Activated T-helper 17 cell treated with anti-CD3 and anti-CD28 coated beads, Interleukin-2, amount 50 U/mL, for 72 hours (primary cell): Measurements from ENCODE around the gene ITPR2. TPM values are rescaled to one million over a fixed set of nuclear protein-coding genes. Genes with fewer than 3 reads are reported as not detected.

Experiments used
- ATAC-seq: fragments of 150-1000 bp; cut with Tn5 transposase; replicated peaks from 2 replicates; pipeline ENCODE4 v1.10.0; 2021; ENCODE audit warnings: mild to moderate bottlenecking, moderate library complexity
- H3K27ac Mint-ChIP-seq: one replicate; pipeline ENCODE4 v1.8.0; 2022; ENCODE audit warnings: mixed read lengths
- H3K27me3 Mint-ChIP-seq: one replicate; pipeline ENCODE4 v1.8.0; 2022; ENCODE audit warnings: mixed read lengths
- H3K36me3 Mint-ChIP-seq: one replicate; pipeline ENCODE4 v1.8.0; 2022; ENCODE audit warnings: low read depth, mild to moderate bottlenecking, mixed read lengths
- H3K4me1 Mint-ChIP-seq: one replicate; pipeline ENCODE4 v1.8.0; 2022; ENCODE audit warnings: mixed read lengths
- H3K4me3 Mint-ChIP-seq: one replicate; pipeline ENCODE4 v1.8.0; 2022; ENCODE audit warnings: mild to moderate bottlenecking, mixed read lengths
- H3K9me3 Mint-ChIP-seq: one replicate; pipeline ENCODE4 v1.8.0; 2022; ENCODE audit warnings: mixed read lengths
- total RNA-seq, 2 donors: library from RNA; stranded (reverse); gene quantifications; one replicate each; pipeline ENCODE4 v1.2.3, GENCODE V29; 2022

ITPR2 gene
- total RNA-seq, 2 donors from 2014 or later: 37.1 to 48.2 TPM

DNA sequence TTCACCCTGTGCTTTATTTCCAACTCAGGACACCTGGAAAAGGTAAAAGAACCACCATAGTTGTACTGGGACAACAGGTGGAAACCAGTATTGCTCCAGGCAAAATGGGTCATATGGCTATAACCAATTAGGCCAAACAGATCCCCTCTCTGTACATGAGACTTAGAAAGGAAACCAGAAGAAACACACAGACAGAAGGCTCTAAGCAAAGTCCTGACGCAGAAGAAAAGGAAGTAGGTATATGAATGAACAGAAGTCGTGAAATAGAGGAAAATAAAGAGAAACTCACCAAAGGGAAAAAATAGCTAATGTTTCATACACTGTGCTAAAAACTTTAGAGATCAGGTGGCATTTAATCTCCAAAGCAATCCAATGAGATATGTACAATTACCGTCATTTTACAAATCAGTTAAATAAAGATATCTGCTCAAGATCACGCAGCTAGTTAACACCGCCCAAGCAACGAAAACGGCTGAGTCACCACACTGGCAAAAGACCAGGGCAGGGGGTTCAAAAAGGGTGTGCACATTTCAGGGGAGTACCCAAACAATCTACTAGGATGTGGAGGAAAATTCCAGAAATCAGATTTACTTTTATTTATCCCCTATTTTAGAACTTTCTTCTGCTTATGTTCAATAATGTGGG is 82.3 kb downstream of the ITPR2 start:
- Mint-ChIP-seq H3K4me1 (peaks cover 35% of the 10 kb centered on the region), H3K36me3 (peaks cover 9% of the 10 kb centered on the region), H3K27me3 (no peaks in the 10 kb centered on the region), H3K27ac (peak overlapping the region; percentile 93), H3K9me3 (no peaks in the 10 kb centered on the region), H3K4me3 (peak overlapping the region; percentile 61)
- ATAC-seq: no peak

DNA sequence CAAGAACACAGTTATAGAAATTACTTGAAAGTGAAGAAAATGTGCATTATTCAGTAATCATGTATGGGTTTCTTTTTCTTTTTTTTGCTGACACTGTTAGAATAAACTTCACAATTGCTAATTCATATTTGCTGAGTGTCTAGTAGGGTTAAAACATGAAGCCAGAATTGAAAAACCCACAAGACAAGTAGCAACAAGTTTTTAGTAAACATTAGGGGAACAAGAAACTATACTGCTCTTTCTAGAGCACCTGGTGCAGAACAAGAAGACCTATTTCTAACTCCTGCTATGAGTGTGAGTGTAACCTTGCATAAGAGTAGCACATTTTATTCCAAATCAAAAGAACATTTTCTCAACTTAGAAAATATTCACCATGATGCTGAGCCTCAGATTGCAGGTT is 83.2 kb downstream of the ITPR2 start:
- Mint-ChIP-seq H3K4me1 (peaks cover 36% of the 10 kb centered on the region), H3K27me3 (no peaks in the 10 kb centered on the region), H3K4me3 (peak overlapping the region; percentile 61), H3K9me3 (no peaks in the 10 kb centered on the region), H3K36me3 (peaks cover 9% of the 10 kb centered on the region), H3K27ac (peak overlapping the region; percentile 93)
- peak; percentile 44 for ATAC-seq

DNA sequence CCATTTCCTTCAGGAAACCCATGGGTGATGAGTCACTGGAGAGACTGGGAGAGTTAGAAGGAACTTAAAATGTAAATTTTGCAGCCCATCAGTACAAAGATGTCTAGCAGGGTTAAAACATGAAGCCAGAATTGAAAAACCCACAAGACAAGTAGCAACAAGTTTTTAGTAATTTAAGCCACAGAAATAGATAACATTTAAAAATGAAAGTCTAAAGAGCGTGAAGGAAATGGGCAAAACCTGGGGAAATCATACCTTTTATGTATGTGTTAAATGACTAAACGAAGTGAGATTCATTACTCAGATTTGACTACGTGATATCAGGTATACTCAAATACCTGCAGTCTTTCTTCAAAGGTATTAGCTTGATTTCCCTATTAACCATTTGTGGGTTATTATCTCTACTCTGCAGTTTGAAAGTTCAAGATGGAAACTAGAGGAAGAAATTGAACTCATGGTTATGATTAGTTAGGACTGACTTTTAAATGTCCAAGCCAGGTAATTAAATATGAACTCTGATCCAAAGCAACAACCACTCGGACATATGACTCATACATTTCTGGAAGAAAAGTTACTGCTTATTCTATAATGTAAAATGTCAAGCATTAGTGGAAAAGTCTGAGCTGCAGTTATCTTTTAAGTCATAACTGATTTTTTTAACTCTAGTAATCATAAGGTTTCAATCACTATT is 84.1 kb downstream of the ITPR2 start:
- peak; percentile 80 for ATAC-seq
- peaks cover 45% of the 10 kb centered on the region for H3K4me1 Mint-ChIP-seq
- H3K27me3 Mint-ChIP-seq: no peaks in the 10 kb centered on the region

DNA sequence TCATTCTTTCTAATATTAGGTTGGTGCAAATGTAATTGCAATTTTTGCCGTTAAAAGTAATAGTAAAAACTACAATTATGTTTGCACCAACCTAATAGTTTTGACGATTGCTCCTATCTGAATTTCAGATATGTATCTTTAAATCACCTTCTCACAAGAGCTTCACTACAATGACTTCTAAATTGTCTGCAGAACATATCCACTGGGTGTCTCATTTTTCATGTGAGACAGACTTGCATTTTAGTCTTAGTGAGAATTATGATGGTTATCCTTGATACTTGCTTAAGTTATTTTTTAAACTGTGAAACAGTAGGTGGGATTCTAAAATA is 84.6 kb downstream of the ITPR2 start:
- Mint-ChIP-seq H3K4me3 (peak overlapping the region; percentile 61), H3K27me3 (no peaks in the 10 kb centered on the region), H3K4me1 (peaks cover 45% of the 10 kb centered on the region), H3K27ac (peak overlapping the region; percentile 93), H3K9me3 (no peaks in the 10 kb centered on the region), H3K36me3 (peaks cover 9% of the 10 kb centered on the region)
- no peak for ATAC-seq

More for the DNA sequence above, 84.1 kb downstream of the ITPR2 start:
- H3K4me3 Mint-ChIP-seq: peak overlapping the region; percentile 61
- H3K27ac Mint-ChIP-seq: peak overlapping the region; percentile 93
- H3K9me3 Mint-ChIP-seq: no peaks in the 10 kb centered on the region
- H3K36me3 Mint-ChIP-seq: peaks cover 9% of the 10 kb centered on the region

DNA sequence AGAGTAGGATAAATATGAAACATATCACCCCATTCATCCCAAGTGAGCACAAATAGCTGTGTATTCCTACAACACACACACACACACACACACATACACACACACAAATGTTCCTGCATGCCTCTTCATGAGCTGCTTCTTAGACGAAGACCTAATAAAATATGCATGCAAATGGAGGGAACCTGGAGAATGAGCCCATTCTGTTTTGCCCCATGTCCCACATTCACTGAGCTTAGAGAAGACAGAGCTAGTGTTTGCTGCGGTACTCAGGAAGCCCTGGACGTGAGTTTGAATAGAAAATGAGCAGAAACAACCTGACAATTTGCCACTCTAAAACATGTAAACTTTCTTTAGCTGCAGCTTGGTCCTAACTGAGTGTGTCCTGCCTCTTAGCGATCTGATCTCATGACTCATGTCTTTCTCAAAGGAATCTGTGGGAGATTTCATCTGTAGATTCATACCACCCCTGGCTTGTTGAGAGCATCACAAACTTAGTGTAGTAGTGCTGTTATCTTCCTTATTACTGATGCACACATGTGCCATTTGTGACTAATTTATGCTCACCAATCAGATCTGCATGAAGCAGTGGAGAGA is 86.8 kb downstream of the ITPR2 start:
- peak overlapping the region; percentile 61 for H3K4me3 Mint-ChIP-seq
- no peak overlapping the region for H3K27ac Mint-ChIP-seq
- peaks cover 15% of the 10 kb centered on the region for H3K36me3 Mint-ChIP-seq
- H3K27me3 Mint-ChIP-seq: no peaks in the 10 kb centered on the region
- H3K9me3 Mint-ChIP-seq: no peaks in the 10 kb centered on the region
- H3K4me1 Mint-ChIP-seq: peaks cover 52% of the 10 kb centered on the region
- peak; percentile 46 for ATAC-seq

DNA sequence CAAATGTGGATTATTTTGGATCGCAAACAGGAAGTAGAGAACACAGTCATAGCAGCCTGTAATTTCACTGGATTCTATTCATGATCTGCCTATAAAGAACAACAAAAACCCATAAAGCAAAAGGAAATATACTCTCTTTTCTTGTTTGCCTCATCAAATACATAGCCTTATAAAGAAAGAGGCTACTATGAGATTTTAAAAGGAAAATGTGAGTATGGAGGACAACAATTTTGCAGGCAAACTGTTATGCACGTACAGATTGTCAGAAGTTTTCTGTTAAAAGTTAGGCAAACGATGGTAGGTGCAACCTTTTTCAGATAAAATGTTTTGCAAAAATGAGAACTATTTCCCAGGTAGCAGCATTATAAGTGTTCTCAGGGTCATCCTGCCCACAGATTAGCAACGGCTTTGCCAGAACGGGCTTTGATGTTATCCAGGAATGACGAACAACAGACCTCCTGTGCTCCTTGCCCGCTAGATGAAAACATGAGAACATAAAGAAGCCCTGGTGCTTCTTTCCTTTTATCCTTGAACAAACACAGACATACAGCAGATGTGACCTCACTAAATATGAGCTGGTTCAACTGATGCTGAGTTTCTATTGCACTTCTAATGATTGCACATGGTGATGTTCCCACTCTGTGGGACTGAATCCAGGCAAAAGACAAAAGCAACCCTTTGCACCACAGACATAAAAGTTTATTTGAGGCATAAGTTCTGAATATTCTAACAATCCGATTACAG is 88.1 kb downstream of the ITPR2 start:
- peaks cover 45% of the 10 kb centered on the region for H3K4me1 Mint-ChIP-seq
- H3K9me3 Mint-ChIP-seq: peaks cover 5% of the 10 kb centered on the region
- no peaks in the 10 kb centered on the region for H3K27me3 Mint-ChIP-seq
- H3K4me3 Mint-ChIP-seq: no peak overlapping the region
- ATAC-seq: no peak
- H3K27ac Mint-ChIP-seq: no peak overlapping the region
- peaks cover 21% of the 10 kb centered on the region for H3K36me3 Mint-ChIP-seq

DNA sequence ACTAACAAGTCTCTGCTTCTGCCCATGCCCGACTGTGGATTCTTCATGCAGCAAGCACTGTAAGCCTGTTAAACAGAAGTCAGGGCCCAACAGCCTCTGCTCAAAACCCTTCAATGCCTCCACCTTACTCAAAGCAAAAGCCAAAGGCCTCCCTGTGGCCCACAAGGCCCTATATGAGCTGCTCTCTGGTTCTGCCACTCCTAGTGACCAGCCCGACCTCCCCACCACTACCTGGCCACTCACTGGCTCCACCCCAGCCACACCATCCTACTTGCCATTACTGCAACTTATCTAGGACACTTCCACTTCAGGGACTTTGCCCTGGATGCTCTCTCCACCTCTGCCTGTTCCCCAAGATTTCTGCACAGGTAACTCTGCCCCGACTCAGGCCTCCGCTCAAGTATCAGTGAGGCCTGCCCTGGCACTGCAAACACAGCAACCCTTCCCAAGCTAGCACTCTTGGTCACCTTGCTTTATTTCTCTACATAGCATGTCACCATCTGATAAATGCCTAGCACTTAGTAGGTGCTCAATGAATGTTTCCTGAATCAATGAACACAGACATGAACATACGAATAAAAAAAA is 88.9 kb downstream of the ITPR2 start:
- no peak for ATAC-seq
- no peak overlapping the region for H3K27ac Mint-ChIP-seq
- H3K27me3 Mint-ChIP-seq: no peaks in the 10 kb centered on the region
- peaks cover 40% of the 10 kb centered on the region for H3K4me1 Mint-ChIP-seq
- H3K36me3 Mint-ChIP-seq: peaks cover 24% of the 10 kb centered on the region
- H3K9me3 Mint-ChIP-seq: peaks cover 5% of the 10 kb centered on the region
- H3K4me3 Mint-ChIP-seq: no peak overlapping the region

DNA sequence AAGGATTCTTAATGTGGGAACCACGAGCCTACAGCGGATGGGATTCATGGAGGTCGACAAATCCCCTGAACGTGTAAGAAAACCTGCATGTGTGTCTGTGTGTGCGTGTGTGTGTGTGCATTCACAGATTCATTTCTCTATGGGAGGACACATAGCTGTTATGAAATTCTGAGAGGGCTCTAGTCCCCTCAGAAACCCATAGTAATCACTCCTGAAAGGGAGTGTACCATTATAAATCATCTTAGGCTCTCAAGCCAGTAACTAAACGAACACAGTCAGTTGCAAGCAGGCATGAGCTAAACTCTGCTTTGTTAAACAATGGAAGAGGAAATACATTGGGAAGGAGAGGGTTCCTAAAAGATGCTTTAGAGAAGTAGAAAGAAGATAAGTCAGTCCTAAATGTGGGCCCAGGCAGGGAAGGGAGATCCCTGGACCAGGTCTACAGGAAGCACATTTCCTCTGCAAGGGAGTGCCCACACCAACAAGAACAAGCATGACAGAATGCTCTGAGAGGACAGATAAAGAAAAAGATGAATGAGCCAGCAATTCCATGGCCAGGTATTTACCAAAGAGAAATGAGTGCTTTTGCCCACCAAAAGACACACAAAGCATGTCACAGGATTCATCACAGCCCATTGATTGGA is 91.3 kb downstream of the ITPR2 start:
- no peak for ATAC-seq
- Mint-ChIP-seq H3K27me3 (no peaks in the 10 kb centered on the region), H3K9me3 (peaks cover 11% of the 10 kb centered on the region), H3K36me3 (peaks cover 17% of the 10 kb centered on the region), H3K4me1 (peaks cover 32% of the 10 kb centered on the region), H3K4me3 (no peak overlapping the region), H3K27ac (no peak overlapping the region)

DNA sequence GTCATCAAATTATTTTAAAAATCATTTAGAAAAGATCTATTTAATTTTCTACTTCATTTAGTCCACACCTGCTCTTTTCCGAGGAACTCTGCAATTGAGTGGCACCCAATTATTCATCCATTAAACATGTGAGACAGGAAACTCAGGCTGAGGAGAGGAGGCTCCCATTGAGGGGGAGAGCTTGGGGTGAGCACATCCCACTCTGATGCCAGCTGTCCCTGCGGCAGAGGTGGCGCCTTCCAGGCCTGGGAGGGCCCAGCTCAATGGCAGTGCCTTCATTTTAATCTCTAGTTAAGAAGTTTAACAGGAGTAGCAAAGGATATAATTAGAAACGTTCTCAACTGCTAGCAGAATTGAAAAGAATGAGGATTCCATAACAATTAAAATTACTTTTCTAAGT is 92.0 kb downstream of the ITPR2 start:
- H3K4me3 Mint-ChIP-seq: no peak overlapping the region
- ATAC-seq: no peak
- H3K27ac Mint-ChIP-seq: no peak overlapping the region
- peaks cover 11% of the 10 kb centered on the region for H3K9me3 Mint-ChIP-seq
- H3K27me3 Mint-ChIP-seq: no peaks in the 10 kb centered on the region
- peaks cover 17% of the 10 kb centered on the region for H3K36me3 Mint-ChIP-seq
- peaks cover 28% of the 10 kb centered on the region for H3K4me1 Mint-ChIP-seq

DNA sequence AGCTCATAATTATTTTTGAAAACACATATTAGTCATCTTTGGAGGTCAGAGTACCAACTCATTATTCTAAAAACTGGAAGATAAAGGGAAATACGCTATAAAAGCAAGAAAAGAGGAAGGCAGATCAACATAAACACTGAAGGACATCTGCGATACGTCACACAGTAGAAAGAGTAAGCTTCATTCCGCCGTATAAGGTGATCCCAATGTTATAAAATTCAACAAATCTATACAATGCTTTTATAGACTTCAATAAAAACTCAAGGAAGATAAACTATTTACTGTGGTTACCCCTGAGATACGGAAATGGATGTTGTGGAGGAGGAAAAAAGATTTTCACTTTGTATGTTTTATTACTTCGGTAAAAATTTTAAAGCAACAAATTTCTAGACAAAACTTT is 92.6 kb downstream of the ITPR2 start:
- Mint-ChIP-seq H3K27me3 (no peaks in the 10 kb centered on the region), H3K4me1 (peaks cover 33% of the 10 kb centered on the region), H3K9me3 (peaks cover 11% of the 10 kb centered on the region), H3K4me3 (no peak overlapping the region), H3K36me3 (peaks cover 17% of the 10 kb centered on the region), H3K27ac (no peak overlapping the region)
- ATAC-seq: no peak

DNA sequence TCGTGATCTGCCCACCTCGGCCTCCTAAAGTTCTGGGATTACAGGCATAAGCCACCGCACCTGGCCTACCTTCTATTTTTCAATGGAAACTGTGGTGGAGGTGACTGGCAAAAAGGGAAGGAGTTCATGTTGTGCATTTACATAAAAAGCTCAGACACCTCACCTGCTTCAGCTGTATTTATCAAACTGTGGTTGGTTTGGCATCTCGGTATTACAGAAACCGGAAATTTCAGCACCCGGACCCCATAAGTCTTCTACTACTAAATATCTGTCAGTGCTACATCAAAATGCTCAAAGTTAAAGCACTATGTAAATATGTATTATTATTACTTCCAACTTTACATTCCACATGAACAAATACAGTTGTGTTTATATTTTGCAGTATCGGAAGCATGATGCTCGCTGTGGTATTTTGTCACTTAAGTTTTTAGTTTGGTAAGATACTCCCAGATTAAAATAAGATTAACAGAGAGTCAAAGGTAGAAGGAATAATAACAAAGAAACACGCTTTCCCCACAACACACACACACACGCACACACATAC is 95.4 kb downstream of the ITPR2 start:
- ATAC-seq: no peak
- Mint-ChIP-seq H3K36me3 (peaks cover 17% of the 10 kb centered on the region), H3K9me3 (peaks cover 11% of the 10 kb centered on the region)

DNA sequence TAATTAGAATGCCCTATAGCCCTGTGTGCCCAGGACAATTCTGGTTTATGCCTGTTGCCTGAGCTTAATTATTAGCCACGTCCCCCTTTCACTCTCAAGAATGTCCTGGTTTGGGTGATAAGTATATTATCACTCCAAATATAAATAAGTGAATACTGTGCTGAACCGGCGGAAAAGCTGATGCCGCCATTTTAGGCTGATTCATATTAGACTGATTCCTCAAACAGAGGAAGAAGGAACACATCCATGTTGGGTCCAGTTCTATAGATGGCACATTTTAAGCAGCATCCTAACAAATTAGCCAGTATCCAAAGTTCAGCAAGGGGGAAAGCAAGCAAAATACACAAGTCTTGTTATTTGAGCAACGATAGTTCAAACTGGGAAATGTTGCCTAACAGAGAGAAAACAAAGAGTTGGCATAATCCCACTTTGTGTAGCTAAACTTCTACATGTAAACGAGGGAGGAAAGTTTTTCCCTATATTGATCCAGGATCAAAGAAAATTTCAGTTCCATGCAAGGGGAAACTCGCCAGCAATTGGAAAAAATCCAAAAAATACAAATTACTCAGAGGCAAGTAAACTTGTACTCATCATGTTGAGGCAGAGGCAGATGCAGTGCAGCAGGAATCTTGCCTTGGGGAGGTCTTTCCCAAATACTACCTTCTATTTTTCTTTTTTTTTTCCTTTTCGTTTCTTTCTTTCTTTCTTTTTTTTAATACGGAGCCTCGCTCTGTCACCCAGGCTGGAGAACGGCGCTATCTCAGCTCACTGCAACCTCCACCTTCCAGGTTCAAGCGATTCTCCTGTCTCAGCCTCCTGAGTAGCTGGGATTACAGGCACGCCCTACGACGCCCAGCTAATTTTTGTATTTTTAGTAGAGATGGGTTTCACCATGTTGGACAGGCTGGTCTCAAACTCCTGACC is 96.2 kb downstream of the ITPR2 start:
- Mint-ChIP-seq H3K36me3 (peaks cover 13% of the 10 kb centered on the region), H3K27ac (no peak overlapping the region), H3K4me1 (peaks cover 22% of the 10 kb centered on the region), H3K9me3 (peaks cover 11% of the 10 kb centered on the region), H3K27me3 (no peaks in the 10 kb centered on the region), H3K4me3 (no peak overlapping the region)
- no peak for ATAC-seq

More for the DNA sequence above, 95.4 kb downstream of the ITPR2 start:
- H3K27ac Mint-ChIP-seq: no peak overlapping the region
- no peaks in the 10 kb centered on the region for H3K27me3 Mint-ChIP-seq
- H3K4me3 Mint-ChIP-seq: no peak overlapping the region
- H3K4me1 Mint-ChIP-seq: peaks cover 26% of the 10 kb centered on the region

DNA sequence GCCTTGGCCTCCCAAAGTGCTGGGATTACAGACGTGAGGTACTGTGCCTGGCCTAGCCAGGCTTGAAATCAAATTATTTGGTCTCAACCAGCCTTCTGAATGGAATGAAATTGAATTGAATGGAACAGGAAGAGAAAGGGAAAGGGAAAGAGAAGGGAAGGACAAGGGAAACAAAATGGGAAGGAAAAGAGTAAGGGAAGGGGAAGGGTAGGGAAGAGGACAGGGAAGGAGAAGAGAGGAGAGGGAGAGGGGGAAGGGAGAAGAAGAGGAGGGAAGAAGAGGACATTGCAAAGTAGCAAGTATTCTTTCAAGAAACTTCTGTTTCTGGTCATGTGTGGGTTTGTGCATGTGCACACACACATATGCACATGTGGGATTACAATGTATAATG is 97.8 kb downstream of the ITPR2 start:
- no peaks in the 10 kb centered on the region for H3K27me3 Mint-ChIP-seq
- ATAC-seq: no peak
- peaks cover 9% of the 10 kb centered on the region for H3K9me3 Mint-ChIP-seq
- H3K4me3 Mint-ChIP-seq: no peak overlapping the region
- H3K4me1 Mint-ChIP-seq: peaks cover 19% of the 10 kb centered on the region
- peaks cover 8% of the 10 kb centered on the region for H3K36me3 Mint-ChIP-seq
- H3K27ac Mint-ChIP-seq: no peak overlapping the region
